DND-41 (cell line): ENCODE measurements around the gene OR2A42.
"Not testable (repeated sequence)": the region's sequence is repeated elsewhere in the genome, so short reads cannot be mapped to it uniquely, and the experiment has no call there.

ENCODE experiments used
- ATAC-seq: fragments of 200-7000 bp; cut with Tn5 transposase; 3 replicates; pipeline ENCODE4 v1.9.1; 2021; ENCODE audit warnings: low read depth; ENCODE audit not compliant: insufficient read depth
- DNase-seq: peaks from one replicate; pipeline ENCODE4 v3.0.0-alpha.2; 2020
- H2AFZ ChIP-seq: 2 replicates; pipeline ENCODE4 v1.6.0; 2012; ENCODE audit warnings: low read depth, low read length
- H3K27ac ChIP-seq: 2 replicates; pipeline ENCODE4 v1.5.1; 2012; ENCODE audit warnings: low read length, inconsistent platforms
- H3K27me3 ChIP-seq: fragments of 200-600 bp; sonication (generic); 2 replicates; pipeline ENCODE4 v1.6.0; 2012; ENCODE audit warnings: low read length, mild to moderate bottlenecking, inconsistent platforms; ENCODE audit not compliant: insufficient read depth, poor library complexity
- H3K36me3 ChIP-seq: 2 replicates; pipeline ENCODE4 v1.5.1; 2012; ENCODE audit warnings: low read length, inconsistent platforms; ENCODE audit not compliant: insufficient read depth
- H3K4me1 ChIP-seq: 2 replicates; pipeline ENCODE4 v1.5.1; 2012; ENCODE audit warnings: mild to moderate bottlenecking, low read length; ENCODE audit not compliant: insufficient read depth
- H3K4me2 ChIP-seq: 2 replicates; pipeline ENCODE4 v1.6.0; 2012; ENCODE audit warnings: mild to moderate bottlenecking, moderate library complexity, low read length, inconsistent platforms; ENCODE audit not compliant: insufficient read depth
- H3K4me3 ChIP-seq, 2 experiments: fragments of 200-600 bp in 1 of 2; shearing (Covaris generic) in 1 of 2; 2 replicates each; pipeline ENCODE4 v1.5.1; 2012 to 2016; ENCODE audit warnings: inconsistent platforms in 2 of 2, low read length in 2 of 2, mild to moderate bottlenecking in 2 of 2, low read depth in 1 of 2, moderate library complexity in 1 of 2
- H3K79me2 ChIP-seq: 2 replicates; pipeline ENCODE4 v1.6.0; 2012; ENCODE audit warnings: low read length, inconsistent platforms; ENCODE audit not compliant: insufficient read depth
- H3K9ac ChIP-seq: 2 replicates; pipeline ENCODE4 v1.6.0; 2012; ENCODE audit warnings: low read depth, mild to moderate bottlenecking, inconsistent platforms, low read length, moderate library complexity
- H3K9me3 ChIP-seq: 2 replicates; pipeline ENCODE4 v1.5.1; 2012; ENCODE audit warnings: low read length, moderate library complexity, mild to moderate bottlenecking, inconsistent platforms; ENCODE audit not compliant: insufficient read depth, severe bottlenecking
- H4K20me1 ChIP-seq: 2 replicates; pipeline ENCODE4 v1.6.0; 2012; ENCODE audit warnings: low read length; ENCODE audit not compliant: insufficient read depth

Gene OR2A42

GRCh38 chr7:144198934-144199333 lies 40.5 kb downstream of the OR2A42 start:
- not testable (repeated sequence) for H3K27me3 ChIP-seq, H3K36me3 ChIP-seq, H2AFZ ChIP-seq, H3K9ac ChIP-seq, H3K4me1 ChIP-seq, H4K20me1 ChIP-seq, H3K4me3 ChIP-seq, H3K4me2 ChIP-seq, H3K9me3 ChIP-seq, ATAC-seq, DNase-seq, H3K79me2 ChIP-seq, H3K27ac ChIP-seq

GRCh38 chr7:144195212-144195872 lies 44.1 kb downstream of the OR2A42 start, which contains the start of gene ARHGEF35:
ARHGEF35 (minus strand) TSS chr7:144195833; CDS start chr7:144188383, 7,450 bp downstream.
- not testable (repeated sequence) for ATAC-seq, H2AFZ ChIP-seq, DNase-seq

GRCh38 chr7:144194453-144194852 lies 45.0 kb downstream of the OR2A42 start:
- not testable (repeated sequence) for H4K20me1 ChIP-seq, H3K9me3 ChIP-seq, H3K4me3 ChIP-seq, DNase-seq, H2AFZ ChIP-seq, H3K27ac ChIP-seq, H3K79me2 ChIP-seq, H3K4me1 ChIP-seq, H3K36me3 ChIP-seq, H3K9ac ChIP-seq, H3K4me2 ChIP-seq, ATAC-seq, H3K27me3 ChIP-seq

More at GRCh38 chr7:144195212-144195872, 44.1 kb downstream of the OR2A42 start, which contains the start of gene ARHGEF35:
- not testable (repeated sequence) for H4K20me1 ChIP-seq, H3K4me2 ChIP-seq, H3K79me2 ChIP-seq, H3K9me3 ChIP-seq, H3K9ac ChIP-seq, H3K27ac ChIP-seq, H3K36me3 ChIP-seq, H3K27me3 ChIP-seq, H3K4me1 ChIP-seq, H3K4me3 ChIP-seq

GRCh38 chr7:144193782-144194181 lies 45.6 kb downstream of the OR2A42 start:
- not testable (repeated sequence) for H3K9me3 ChIP-seq, ATAC-seq, H4K20me1 ChIP-seq, H3K79me2 ChIP-seq, H3K27ac ChIP-seq, H2AFZ ChIP-seq, H3K36me3 ChIP-seq, H3K4me3 ChIP-seq, H3K9ac ChIP-seq, DNase-seq, H3K27me3 ChIP-seq, H3K4me2 ChIP-seq, H3K4me1 ChIP-seq

- H3K79me2 ChIP-seq, H4K20me1 ChIP-seq, H3K27me3 ChIP-seq, DNase-seq, ATAC-seq, H3K27ac ChIP-seq, H3K4me2 ChIP-seq, H3K4me3 ChIP-seq, H2AFZ ChIP-seq, H3K9ac ChIP-seq, H3K36me3 ChIP-seq, H3K4me1 ChIP-seq, H3K9me3 ChIP-seq: not testable (repeated sequence)
Observed at GRCh38 chr7:144188578-144189171, 50.7 kb downstream of the OR2A42 start.

GRCh38 chr7:144187848-144188247 lies 51.6 kb downstream of the OR2A42 start:
- not testable (repeated sequence) for H4K20me1 ChIP-seq, H3K27me3 ChIP-seq, H2AFZ ChIP-seq, H3K4me3 ChIP-seq, H3K79me2 ChIP-seq, H3K27ac ChIP-seq, H3K4me2 ChIP-seq, H3K4me1 ChIP-seq, DNase-seq, H3K9me3 ChIP-seq, H3K9ac ChIP-seq, ATAC-seq, H3K36me3 ChIP-seq

GRCh38 chr7:144183166-144183565 lies 56.2 kb downstream of the OR2A42 start, which contains the start of gene CTAGE4:
CTAGE4 (plus strand) TSS chr7:144183466; CDS start chr7:144183504, 38 bp downstream.
- not testable (repeated sequence) for H3K9ac ChIP-seq, H3K4me2 ChIP-seq, H3K27ac ChIP-seq, H3K9me3 ChIP-seq, H3K36me3 ChIP-seq, ATAC-seq, H3K27me3 ChIP-seq, H2AFZ ChIP-seq, H3K79me2 ChIP-seq, H3K4me3 ChIP-seq, H4K20me1 ChIP-seq, DNase-seq, H3K4me1 ChIP-seq

GRCh38 chr7:144179165-144179479 lies 60.3 kb downstream of the OR2A42 start:
- DNase-seq, H3K27me3 ChIP-seq, H3K4me3 ChIP-seq, H3K79me2 ChIP-seq, H3K9ac ChIP-seq, ATAC-seq, H3K9me3 ChIP-seq, H3K4me1 ChIP-seq, H3K36me3 ChIP-seq, H3K27ac ChIP-seq, H3K4me2 ChIP-seq, H4K20me1 ChIP-seq, H2AFZ ChIP-seq: not testable (repeated sequence)
